Measurements from ENCODE around the gene SLC12A5. TPM values are rescaled to one million over a fixed set of nuclear protein-coding genes. Genes with fewer than 3 reads are reported as not detected.

SLC12A5 gene
- total RNA-seq, 1 experiment from 2014 or later = 3.8 TPM

- Histone ChIP-seq H3K4me3 (no peak overlapping the region), H3K36me3 (no peaks in the 10 kb centered on the region), H3K27me3 (no peaks in the 10 kb centered on the region), H3K9me3 (replicated peaks) (no peaks in the 10 kb centered on the region), H3K27ac (no peak overlapping the region), H3K4me1 (no peaks in the 10 kb centered on the region)
- DNase-seq = no peak
Measured at GRCh38 chr20:46050444-46050843, 21.4 kb downstream of the SLC12A5 start.

- Histone ChIP-seq H3K9me3 (replicated peaks) (no peaks in the 10 kb centered on the region), H3K4me3 (no peak overlapping the region), H3K27me3 (no peaks in the 10 kb centered on the region), H3K27ac (no peak overlapping the region), H3K4me1 (no peaks in the 10 kb centered on the region), H3K36me3 (no peaks in the 10 kb centered on the region)
- no peak for DNase-seq
Measured at GRCh38 chr20:46050885-46051284, 21.9 kb downstream of the SLC12A5 start.

- no peak overlapping the region for H3K4me3 ChIP-seq
- H3K9me3 ChIP-seq (replicated peaks) = no peaks in the 10 kb centered on the region
- H3K4me1 ChIP-seq = no peaks in the 10 kb centered on the region
- H3K36me3 ChIP-seq = no peaks in the 10 kb centered on the region
- no peak overlapping the region for H3K27ac ChIP-seq
- no peaks in the 10 kb centered on the region for H3K27me3 ChIP-seq
- peak in 1 of 2 experiments; percentile 39 for DNase-seq
Measured at GRCh38 chr20:46051556-46052308, 22.7 kb downstream of the SLC12A5 start.

- no peak overlapping the region for H3K27ac ChIP-seq
- no peaks in the 10 kb centered on the region for H3K36me3 ChIP-seq
- DNase-seq = no peak
Measured at GRCh38 chr20:46053416-46053815, 24.4 kb downstream of the SLC12A5 start.

GRCh38 chr20:46054606-46055005 lies 25.6 kb downstream of the SLC12A5 start:
- Histone ChIP-seq H3K4me3 (no peak overlapping the region), H3K36me3 (peaks cover 2% of the 10 kb centered on the region), H3K4me1 (no peaks in the 10 kb centered on the region), H3K27me3 (no peaks in the 10 kb centered on the region), H3K9me3 (replicated peaks) (no peaks in the 10 kb centered on the region), H3K27ac (no peak overlapping the region)
- DNase-seq = no peak

More at GRCh38 chr20:46053416-46053815, 24.4 kb downstream of the SLC12A5 start:
- Histone ChIP-seq H3K4me3 (no peak overlapping the region), H3K27me3 (no peaks in the 10 kb centered on the region), H3K4me1 (no peaks in the 10 kb centered on the region), H3K9me3 (replicated peaks) (no peaks in the 10 kb centered on the region)

GRCh38 chr20:46055269-46055668 lies 26.3 kb downstream of the SLC12A5 start:
- H3K9me3 ChIP-seq (replicated peaks) = no peaks in the 10 kb centered on the region
- no peak overlapping the region for H3K27ac ChIP-seq
- no peak for DNase-seq
- no peak overlapping the region for H3K4me3 ChIP-seq
- peaks cover 5% of the 10 kb centered on the region for H3K36me3 ChIP-seq
- H3K27me3 ChIP-seq = no peaks in the 10 kb centered on the region
- H3K4me1 ChIP-seq = no peaks in the 10 kb centered on the region

GRCh38 chr20:46056027-46056833 lies 27.2 kb downstream of the SLC12A5 start:
- H3K4me1 ChIP-seq = 0 out of 2 replicates have a peak, but pooled peaks cover 2% of the 10 kb centered on the region
- H3K27ac ChIP-seq = no peak overlapping the region
- DNase-seq = no peak
- no peaks in the 10 kb centered on the region for H3K9me3 ChIP-seq (replicated peaks)
- no peaks in the 10 kb centered on the region for H3K27me3 ChIP-seq
- H3K4me3 ChIP-seq = no peak overlapping the region
- H3K36me3 ChIP-seq = peaks cover 11% of the 10 kb centered on the region

- Histone ChIP-seq H3K4me3 (no peak overlapping the region), H3K27me3 (no peaks in the 10 kb centered on the region), H3K9me3 (replicated peaks) (no peaks in the 10 kb centered on the region), H3K4me1 (0 out of 2 replicates have a peak, but pooled peaks cover 2% of the 10 kb centered on the region), H3K36me3 (peaks cover 20% of the 10 kb centered on the region), H3K27ac (no peak overlapping the region)
- DNase-seq = peak; percentile 53 to 58
Measured at GRCh38 chr20:46056970-46057855, 28.2 kb downstream of the SLC12A5 start.

- Histone ChIP-seq H3K4me1 (peaks cover 4% of the 10 kb centered on the region), H3K27me3 (no peaks in the 10 kb centered on the region), H3K36me3 (peaks cover 29% of the 10 kb centered on the region), H3K9me3 (replicated peaks) (no peaks in the 10 kb centered on the region), H3K4me3 (no peak overlapping the region), H3K27ac (no peak overlapping the region)
- DNase-seq = no peak
Measured at GRCh38 chr20:46057856-46058598, 29.0 kb downstream of the SLC12A5 start.

GRCh38 chr20:46058599-46059281 lies 29.7 kb downstream of the SLC12A5 start:
- DNase-seq = no peak
- no peak overlapping the region for H3K4me3 ChIP-seq
- H3K9me3 ChIP-seq (replicated peaks) = no peaks in the 10 kb centered on the region
- no peak overlapping the region for H3K27ac ChIP-seq
- H3K4me1 ChIP-seq = peaks cover 11% of the 10 kb centered on the region
- no peaks in the 10 kb centered on the region for H3K27me3 ChIP-seq
- H3K36me3 ChIP-seq = peaks cover 35% of the 10 kb centered on the region

- DNase-seq = no peak
- Histone ChIP-seq H3K36me3 (peaks cover 51% of the 10 kb centered on the region), H3K4me3 (no peak overlapping the region), H3K9me3 (replicated peaks) (no peaks in the 10 kb centered on the region), H3K4me1 (peaks cover 19% of the 10 kb centered on the region), H3K27ac (no peak overlapping the region), H3K27me3 (no peaks in the 10 kb centered on the region)
Measured at GRCh38 chr20:46060301-46060881, 31.4 kb downstream of the SLC12A5 start.

- no peaks in the 10 kb centered on the region for H3K9me3 ChIP-seq (replicated peaks)
- no peak for DNase-seq
- H3K27me3 ChIP-seq = no peaks in the 10 kb centered on the region
- H3K4me3 ChIP-seq = no peak overlapping the region
- peaks cover 57% of the 10 kb centered on the region for H3K36me3 ChIP-seq
- H3K4me1 ChIP-seq = peaks cover 19% of the 10 kb centered on the region
- H3K27ac ChIP-seq = no peak overlapping the region
Measured at GRCh38 chr20:46060975-46061374, 32.0 kb downstream of the SLC12A5 start.

- H3K36me3 ChIP-seq = peaks cover 68% of the 10 kb centered on the region
Measured at GRCh38 chr20:46062151-46062550, 33.1 kb downstream of the SLC12A5 start.

More at GRCh38 chr20:46062151-46062550, 33.1 kb downstream of the SLC12A5 start:
- H3K4me1 ChIP-seq = peaks cover 19% of the 10 kb centered on the region
- H3K9me3 ChIP-seq (replicated peaks) = no peaks in the 10 kb centered on the region
- no peak overlapping the region for H3K4me3 ChIP-seq
- no peak overlapping the region for H3K27ac ChIP-seq
- H3K27me3 ChIP-seq = no peaks in the 10 kb centered on the region
- no peak for DNase-seq

Data from SJCRH30 (cell line).